Natural killer cell (primary cell): ENCODE data around the gene FAM13A. TPM values are rescaled to one million over a fixed set of nuclear protein-coding genes. Genes with fewer than 3 reads are reported as not detected.

Source experiments
- ATAC-seq, 3 donors: fragments of 150-1000 bp in 2 of 3; fragments of 200-7000 bp in 1 of 3; cut with Tn5 transposase; 1 replicate in 1 of 3; 2 replicates in 2 of 3; pipeline ENCODE4 v1.10.0; 2021; ENCODE audit warnings: mild to moderate bottlenecking in 2 of 3, moderate library complexity in 2 of 3
- DNase-seq, 2 donors: peaks; one replicate each; pipeline versions ENCODE4 v3.0.0 to v3.0.0-alpha.2; 2013 to 2021; ENCODE audit warnings: mixed read lengths in 1 of 2
- H3K27ac ChIP-seq: one replicate; pipeline ENCODE4 v1.5.1; 2013; ENCODE audit warnings: mild to moderate bottlenecking, low read length
- H3K27me3 ChIP-seq: one replicate; pipeline ENCODE4 v1.6.1; 2013; ENCODE audit warnings: low read length; ENCODE audit not compliant: control insufficient read depth, insufficient read depth
- H3K36me3 ChIP-seq: one replicate; pipeline ENCODE4 v1.6.1; 2013; ENCODE audit warnings: low read length; ENCODE audit not compliant: control insufficient read depth, insufficient read depth
- H3K4me1 ChIP-seq: one replicate; pipeline ENCODE4 v1.6.1; 2013; ENCODE audit warnings: low read length; ENCODE audit not compliant: control insufficient read depth, insufficient read depth
- H3K4me3 ChIP-seq: one replicate; pipeline ENCODE4 v1.5.1; 2013; ENCODE audit warnings: low read length
- H3K9me3 ChIP-seq: one replicate; pipeline ENCODE4 v1.6.1; 2013; ENCODE audit warnings: low read length; ENCODE audit not compliant: control insufficient read depth, insufficient read depth
- H3K27ac Mint-ChIP-seq, 2 donors: one replicate each; pipeline ENCODE4 v1.8.0; 2022; ENCODE audit warnings: mild to moderate bottlenecking in 2 of 2, mixed read lengths in 2 of 2, moderate library complexity in 1 of 2
- H3K27me3 Mint-ChIP-seq, 2 donors: one replicate each; pipeline ENCODE4 v1.8.0; 2022; ENCODE audit warnings: low read depth in 2 of 2, mixed read lengths in 2 of 2
- H3K36me3 Mint-ChIP-seq: one replicate; pipeline ENCODE4 v1.8.0; 2022; ENCODE audit warnings: mixed read lengths
- H3K4me1 Mint-ChIP-seq, 2 donors: one replicate each; pipeline ENCODE4 v1.8.0; 2022; ENCODE audit warnings: mixed read lengths in 2 of 2
- H3K4me3 Mint-ChIP-seq: one replicate; pipeline ENCODE4 v1.8.0; 2022; ENCODE audit warnings: mild to moderate bottlenecking, moderate library complexity, mixed read lengths
- H3K9me3 Mint-ChIP-seq, 2 donors: one replicate each; pipeline ENCODE4 v1.8.0; 2022; ENCODE audit warnings: mixed read lengths in 2 of 2
- CTCF ChIP-seq: fragments of 200-600 bp; IDR thresholded peaks from one replicate; pipeline ENCODE4 v1.8.0; 2022; ENCODE audit warnings: antibody characterized with exemption
- WGBS: methylation state at CpG from one replicate; pipeline ENCODE4 v1.1.7; 2013; ENCODE audit warnings: missing lambda C conversion rate; ENCODE audit not compliant: insufficient coverage; 5-methylcytosine and 5-hydroxymethylcytosine counted together
- intact Hi-C: fragments of 100-400 bp; cut with micrococcal nuclease; formaldehyde crosslinking; loops from one replicate; pipeline ENCODE4 v1.14.2; 2022
- total RNA-seq, 4 donors: library from RNA; stranded (reverse); fragments of 120-200 nt in 1 of 4; gene quantifications; one replicate each; pipeline versions ENCODE4 v1.2.3 to v1.2.4, GENCODE V29; 2013 to 2022

The FAM13A gene
- total RNA-seq, 3 donors from 2014 or later (not counting 1 experiment from before 2014, with no cell fraction given) = 8.8 to 10.0 (median 8.9) TPM

- H3K27ac Mint-ChIP-seq = no peak overlapping the region
- H3K36me3 Mint-ChIP-seq = no peaks in the 10 kb centered on the region
- Histone ChIP-seq H3K4me3 (no peak overlapping the region), H3K27me3 (no peaks in the 10 kb centered on the region), H3K9me3 (no peaks in the 10 kb centered on the region), H3K27ac (no peak overlapping the region), H3K4me1 (no peaks in the 10 kb centered on the region), H3K36me3 (no peaks in the 10 kb centered on the region)
- ATAC-seq = no peak
- no peak for TF ChIP-seq CTCF
- intact Hi-C loops = no loop called here
- no peaks in the 10 kb centered on the region for H3K4me1 Mint-ChIP-seq
- no peaks in the 10 kb centered on the region for H3K9me3 Mint-ChIP-seq
- no peak for DNase-seq
- no peak overlapping the region for H3K4me3 Mint-ChIP-seq
- 98% methylated on average over 2 of the region's 2 CpGs for WGBS
- peaks cover 0 to 2% of the 10 kb centered on the region in 2 donors for H3K27me3 Mint-ChIP-seq
These were observed 75.4 kb downstream of the FAM13A start for GRCh38 chr4:88981556-88981955.

DNA sequence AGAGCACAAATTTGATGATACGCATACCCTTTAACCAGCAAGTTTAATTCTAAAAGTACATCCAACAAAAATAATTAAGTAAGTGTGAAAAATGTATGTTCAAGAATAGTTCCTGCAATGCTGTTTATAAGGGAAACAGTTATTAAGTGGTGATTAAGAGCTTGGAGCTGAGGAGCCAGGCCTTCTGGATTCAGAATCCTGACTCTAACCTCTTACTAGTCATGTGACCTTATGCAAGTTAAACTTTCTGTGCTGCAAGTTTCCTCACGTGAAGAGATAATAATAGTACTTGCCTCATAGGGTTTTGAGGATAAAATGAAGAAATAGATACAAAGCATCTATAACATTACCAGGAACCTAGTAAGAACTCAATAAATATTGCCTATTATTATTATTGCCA, 77.7 kb downstream of the FAM13A start:
- Histone ChIP-seq H3K27ac (no peak overlapping the region), H3K36me3 (no peaks in the 10 kb centered on the region), H3K4me1 (no peaks in the 10 kb centered on the region), H3K4me3 (no peak overlapping the region), H3K27me3 (no peaks in the 10 kb centered on the region), H3K9me3 (no peaks in the 10 kb centered on the region)
- no peaks in the 10 kb centered on the region for H3K9me3 Mint-ChIP-seq
- H3K27me3 Mint-ChIP-seq = no peaks in the 10 kb centered on the region
- DNase-seq (no peak), ATAC-seq (no peak)
- TF ChIP-seq CTCF = no peak
- H3K27ac Mint-ChIP-seq = no peak overlapping the region
- H3K36me3 Mint-ChIP-seq = no peaks in the 10 kb centered on the region
- intact Hi-C loops = no loop called here
- no peak overlapping the region for H3K4me3 Mint-ChIP-seq
- whole genome bisulfite sequencing = no CpG with 5 or more reads among the region's 2 CpGs
- H3K4me1 Mint-ChIP-seq = no peaks in the 10 kb centered on the region

DNA sequence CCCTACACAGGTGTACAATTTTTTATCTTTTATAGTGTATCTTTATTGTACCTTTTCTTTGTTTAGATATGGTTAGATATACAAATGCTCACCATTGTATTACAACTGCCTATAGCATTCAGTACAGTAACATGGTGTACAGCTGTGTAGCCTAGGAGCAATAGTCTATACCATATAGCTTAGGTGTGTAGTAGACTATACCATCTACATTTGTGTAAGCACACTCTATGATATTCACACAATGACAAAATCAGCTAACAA, 80.3 kb downstream of the FAM13A start:
- Mint-ChIP-seq H3K4me1 (no peaks in the 10 kb centered on the region), H3K4me3 (no peak overlapping the region), H3K36me3 (no peaks in the 10 kb centered on the region), H3K9me3 (no peaks in the 10 kb centered on the region), H3K27ac (no peak overlapping the region), H3K27me3 (peaks cover 0 to 7% of the 10 kb centered on the region in 2 donors)
- intact Hi-C loops = no loop called here
- Histone ChIP-seq H3K4me1 (no peaks in the 10 kb centered on the region), H3K27ac (no peak overlapping the region), H3K27me3 (no peaks in the 10 kb centered on the region), H3K4me3 (no peak overlapping the region), H3K36me3 (no peaks in the 10 kb centered on the region), H3K9me3 (no peaks in the 10 kb centered on the region)
- ATAC-seq (no peak), DNase-seq (no peak)
- no peak for TF ChIP-seq CTCF

- H3K27me3 ChIP-seq = no peaks in the 10 kb centered on the region
- Mint-ChIP-seq H3K36me3 (no peaks in the 10 kb centered on the region), H3K4me1 (no peaks in the 10 kb centered on the region), H3K9me3 (no peaks in the 10 kb centered on the region), H3K27me3 (peaks cover 0 to 7% of the 10 kb centered on the region in 2 donors), H3K27ac (no peak overlapping the region), H3K4me3 (no peak overlapping the region)
- ATAC-seq (no peak), DNase-seq (no peak)
- no peak for TF ChIP-seq CTCF
- no peaks in the 10 kb centered on the region for H3K4me1 ChIP-seq
- intact Hi-C loops = no loop called here
- H3K4me3 ChIP-seq = no peak overlapping the region
- no peaks in the 10 kb centered on the region for H3K36me3 ChIP-seq
- no peaks in the 10 kb centered on the region for H3K9me3 ChIP-seq
- no peak overlapping the region for H3K27ac ChIP-seq
- 85% methylated on average over 4 of the region's 6 CpGs for WGBS
These were observed 80.8 kb downstream of the FAM13A start for GRCh38 chr4:88975958-88976774.
